Uterus (tissue), 4 donors: ENCODE results near the gene ARHGEF2. TPM values are rescaled to one million over a fixed set of nuclear protein-coding genes. Genes with fewer than 3 reads are reported as not detected.
"Not testable (repeated sequence)": the region's sequence is repeated elsewhere in the genome, so short reads cannot be mapped to it uniquely, and the experiment has no call there.

ENCODE experiments used
- DNase-seq, 2 donors: peaks; one replicate each; pipeline ENCODE4 v3.0.0-alpha.2; 2019 to 2020
- H3K27ac ChIP-seq, 2 donors: fragments of 200-600 bp; sonication (generic); 1 replicate in 1 of 2; 2 replicates in 1 of 2; pipeline ENCODE4 v1.5.1; 2016 to 2018
- H3K27me3 ChIP-seq, 2 donors: fragments of 200-600 bp; sonication (generic); one replicate each; pipeline ENCODE4 v1.5.1; 2018 to 2019; ENCODE audit warnings: control low read depth in 1 of 2
- H3K36me3 ChIP-seq, 2 donors: fragments of 200-600 bp; sonication (generic); one replicate each; pipeline ENCODE4 v1.5.1; 2019; ENCODE audit warnings: control low read depth in 1 of 2
- H3K4me1 ChIP-seq, 2 donors: fragments of 200-600 bp; sonication (generic); one replicate each; pipeline ENCODE4 v1.5.1; 2018 to 2019; ENCODE audit warnings: control low read depth in 1 of 2
- H3K4me3 ChIP-seq, 2 donors: fragments of 200-600 bp; sonication (generic); 1 replicate in 1 of 2; 2 replicates in 1 of 2; pipeline ENCODE4 v1.5.1; 2018 to 2019; ENCODE audit warnings: mild to moderate bottlenecking in 1 of 2
- H3K9me3 ChIP-seq, 2 donors: fragments of 200-600 bp; sonication (generic); one replicate each; pipeline ENCODE4 v1.5.1; 2019; ENCODE audit warnings: control low read depth in 1 of 2
- CTCF ChIP-seq, 4 experiments: fragments of 200-600 bp in 2 of 4; fragments of 450-650 bp in 2 of 4; sonication (generic) in 2 of 4; IDR thresholded peaks; one replicate each; pipeline ENCODE4 v1.5.1; 2016 to 2019; ENCODE audit warnings: antibody characterized with exemption in 4 of 4, mild to moderate bottlenecking in 2 of 4, moderate library complexity in 1 of 4
- POLR2A ChIP-seq, 2 donors: fragments of 450-650 bp; IDR thresholded peaks; one replicate each; pipeline ENCODE4 v1.6.1; 2016; ENCODE audit warnings: antibody characterized with exemption in 2 of 2, mild to moderate bottlenecking in 1 of 2, moderate library complexity in 1 of 2
- intact Hi-C: fragments of 100-400 bp; cut with DNase I; formaldehyde crosslinking; loops from one replicate; pipeline ENCODE4 v1.15.1; 2023; ENCODE audit warnings: low total_unique reads
- total RNA-seq, 4 donors: library from RNA; depleted of rRNA in 3 of 4; stranded (reverse); fragments of >200 nt in 3 of 4; gene quantifications; one replicate each; pipeline versions ENCODE4 v1.1.0 to v1.2.4, GENCODE V29; 2014 to 2023
- donor health status: DM: yes; HTN: yes; CAD: no.

Gene ARHGEF2
- total RNA-seq, 4 donors from 2014 or later: 59.4 to 178 (median 72.8) TPM

- intact Hi-C loops: no loop called here
- H3K36me3 ChIP-seq: no peaks in the 10 kb centered on the region
Observed at GRCh38 chr1:155932487-155932886, 45.9 kb downstream of the ARHGEF2 start.

GRCh38 chr1:155932081-155932480 is 46.3 kb downstream of the ARHGEF2 start:
- Histone ChIP-seq H3K9me3 (no peaks in the 10 kb centered on the region), H3K27me3 (no peaks in the 10 kb centered on the region), H3K4me1 (peaks cover 17 to 28% of the 10 kb centered on the region in 2 donors), H3K4me3 (no peak overlapping the region), H3K36me3 (no peaks in the 10 kb centered on the region), H3K27ac (no peak overlapping the region)
- TF ChIP-seq POLR2A (IDR thresholded peaks at IDR 0.05) (no peak), CTCF (IDR thresholded peaks at IDR 0.05) (no peak)
- intact Hi-C loops: no loop called here
- DNase-seq: no peak

More at GRCh38 chr1:155932487-155932886, 45.9 kb downstream of the ARHGEF2 start:
- no peaks in the 10 kb centered on the region for H3K27me3 ChIP-seq
- H3K4me3 ChIP-seq: no peak overlapping the region
- no peak for TF ChIP-seq CTCF (IDR thresholded peaks at IDR 0.05)
- TF ChIP-seq POLR2A (IDR thresholded peaks at IDR 0.05): no peak
- peak overlapping the region in 1 of 2 donors; percentile 93 for H3K27ac ChIP-seq
- H3K9me3 ChIP-seq: no peaks in the 10 kb centered on the region
- H3K4me1 ChIP-seq: peaks cover 17 to 28% of the 10 kb centered on the region in 2 donors
- no peak for DNase-seq

- Histone ChIP-seq H3K27me3 (no peaks in the 10 kb centered on the region), H3K36me3 (no peaks in the 10 kb centered on the region), H3K9me3 (no peaks in the 10 kb centered on the region), H3K4me3 (no peak overlapping the region), H3K27ac (no peak overlapping the region), H3K4me1 (peaks cover 17 to 28% of the 10 kb centered on the region in 2 donors)
- TF ChIP-seq POLR2A (IDR thresholded peaks at IDR 0.05) (no peak), CTCF (IDR thresholded peaks at IDR 0.05) (no peak)
- no peak for DNase-seq
- intact Hi-C loops: no loop called here
Observed at GRCh38 chr1:155931332-155932038, 46.9 kb downstream of the ARHGEF2 start.

GRCh38 chr1:155930725-155931124 is 47.6 kb downstream of the ARHGEF2 start:
- intact Hi-C loops, H3K27ac ChIP-seq, H3K9me3 ChIP-seq, H3K4me3 ChIP-seq, H3K27me3 ChIP-seq, H3K36me3 ChIP-seq, DNase-seq: not testable (repeated sequence)
- H3K4me1 ChIP-seq: peaks cover 17 to 28% of the 10 kb centered on the region in 2 donors

- Histone ChIP-seq H3K36me3 (no peaks in the 10 kb centered on the region), H3K27ac (no peak overlapping the region), H3K9me3 (no peaks in the 10 kb centered on the region), H3K4me1 (peaks cover 17 to 28% of the 10 kb centered on the region in 2 donors), H3K27me3 (no peaks in the 10 kb centered on the region), H3K4me3 (no peak overlapping the region)
- no peak for TF ChIP-seq CTCF (IDR thresholded peaks at IDR 0.05)
- no peak for TF ChIP-seq POLR2A (IDR thresholded peaks at IDR 0.05)
- intact Hi-C loops: no loop called here
- DNase-seq: no peak
Observed at GRCh38 chr1:155929057-155929456, 49.3 kb downstream of the ARHGEF2 start.
